ENCODE data around the gene ATP7B.

Gene ATP7B

GRCh38 chr13:52004511-52005170 lies 6.6 kb downstream of the ATP7B start:
- Histone ChIP-seq H3K27me3 (ENCODE audit: control insufficient read depth, insufficient read depth, low read length) (peaks cover 14% of the 10 kb centered on the region), H3K36me3 (ENCODE audit: insufficient read depth, low read length) (no peaks in the 10 kb centered on the region), H3K4me3 (ENCODE audit: low read length) (no peak overlapping the region), H3K4me2 (ENCODE audit: low read length) (no peak overlapping the region), H3K4me1 (ENCODE audit: control insufficient read depth, insufficient read depth, low read length) (no peaks in the 10 kb centered on the region), H3K9ac (ENCODE audit: low read depth, low read length) (no peak overlapping the region), H3K9me3 (replicated peaks; ENCODE audit: low read length) (no peaks in the 10 kb centered on the region)

GRCh38 chr13:52003541-52003940 lies 7.7 kb downstream of the ATP7B start:
- Histone ChIP-seq H3K9ac (ENCODE audit: low read depth, low read length) (no peak overlapping the region), H3K4me1 (ENCODE audit: control insufficient read depth, insufficient read depth, low read length) (no peaks in the 10 kb centered on the region)

GRCh38 chr13:52002361-52002760 lies 8.9 kb downstream of the ATP7B start:
- H3K4me1 ChIP-seq (ENCODE audit: control insufficient read depth, insufficient read depth, low read length) = no peaks in the 10 kb centered on the region

More at GRCh38 chr13:52003541-52003940, 7.7 kb downstream of the ATP7B start:
- Histone ChIP-seq H3K27me3 (ENCODE audit: control insufficient read depth, insufficient read depth, low read length) (peaks cover 25% of the 10 kb centered on the region), H3K4me3 (ENCODE audit: low read length) (no peak overlapping the region), H3K4me2 (ENCODE audit: low read length) (no peak overlapping the region), H3K9me3 (replicated peaks; ENCODE audit: low read length) (no peaks in the 10 kb centered on the region), H3K36me3 (ENCODE audit: insufficient read depth, low read length) (no peaks in the 10 kb centered on the region)

DNA sequence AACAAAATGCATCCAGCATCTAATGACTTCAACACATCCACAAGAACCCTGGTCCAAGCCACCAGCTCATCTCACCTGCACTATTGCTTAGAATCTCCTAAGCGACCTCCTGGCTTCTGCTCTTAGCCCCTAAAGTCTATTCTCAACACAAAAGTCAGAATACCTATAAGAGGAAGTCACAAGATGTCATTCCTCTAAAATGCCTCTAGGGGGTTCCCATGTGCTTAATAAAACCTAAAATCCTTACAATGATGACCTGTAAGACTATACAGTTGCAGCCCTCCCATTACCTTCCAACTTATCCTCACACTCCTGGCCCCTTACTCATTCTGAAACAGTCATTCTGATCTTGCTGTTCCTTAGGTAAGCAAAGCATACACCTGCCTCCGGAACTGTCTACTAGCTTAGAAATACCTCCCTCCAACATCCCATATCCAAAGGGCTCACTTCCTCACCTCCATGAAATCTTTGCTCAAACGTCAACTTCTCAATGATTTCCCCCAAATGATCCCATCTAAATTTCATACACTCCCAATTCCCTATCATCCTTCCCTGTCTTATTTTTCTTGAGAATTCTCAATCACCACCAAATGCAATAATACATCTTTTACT lies 10.0 kb downstream of the ATP7B start:
- no peaks in the 10 kb centered on the region for H3K9me3 ChIP-seq (replicated peaks; ENCODE audit: low read length)
- H3K4me2 ChIP-seq (ENCODE audit: low read length) = no peak overlapping the region
- no peak overlapping the region for H3K4me3 ChIP-seq (ENCODE audit: low read length)
- H3K9ac ChIP-seq (ENCODE audit: low read depth, low read length) = no peak overlapping the region
- H3K27me3 ChIP-seq (ENCODE audit: control insufficient read depth, insufficient read depth, low read length) = peaks cover 41% of the 10 kb centered on the region
- H3K4me1 ChIP-seq (ENCODE audit: control insufficient read depth, insufficient read depth, low read length) = no peaks in the 10 kb centered on the region
- no peaks in the 10 kb centered on the region for H3K36me3 ChIP-seq (ENCODE audit: insufficient read depth, low read length)

More at GRCh38 chr13:52002361-52002760, 8.9 kb downstream of the ATP7B start:
- H3K9ac ChIP-seq (ENCODE audit: low read depth, low read length) = no peak overlapping the region
- peaks cover 36% of the 10 kb centered on the region for H3K27me3 ChIP-seq (ENCODE audit: control insufficient read depth, insufficient read depth, low read length)
- no peaks in the 10 kb centered on the region for H3K36me3 ChIP-seq (ENCODE audit: insufficient read depth, low read length)
- no peak overlapping the region for H3K4me3 ChIP-seq (ENCODE audit: low read length)
- H3K4me2 ChIP-seq (ENCODE audit: low read length) = no peak overlapping the region
- H3K9me3 ChIP-seq (replicated peaks; ENCODE audit: low read length) = no peaks in the 10 kb centered on the region

GRCh38 chr13:51999921-52000320 lies 11.3 kb downstream of the ATP7B start:
- H3K4me1 ChIP-seq (ENCODE audit: control insufficient read depth, insufficient read depth, low read length) = no peaks in the 10 kb centered on the region
- H3K9me3 ChIP-seq (replicated peaks; ENCODE audit: low read length) = no peaks in the 10 kb centered on the region
- no peak overlapping the region for H3K9ac ChIP-seq (ENCODE audit: low read depth, low read length)

DNA sequence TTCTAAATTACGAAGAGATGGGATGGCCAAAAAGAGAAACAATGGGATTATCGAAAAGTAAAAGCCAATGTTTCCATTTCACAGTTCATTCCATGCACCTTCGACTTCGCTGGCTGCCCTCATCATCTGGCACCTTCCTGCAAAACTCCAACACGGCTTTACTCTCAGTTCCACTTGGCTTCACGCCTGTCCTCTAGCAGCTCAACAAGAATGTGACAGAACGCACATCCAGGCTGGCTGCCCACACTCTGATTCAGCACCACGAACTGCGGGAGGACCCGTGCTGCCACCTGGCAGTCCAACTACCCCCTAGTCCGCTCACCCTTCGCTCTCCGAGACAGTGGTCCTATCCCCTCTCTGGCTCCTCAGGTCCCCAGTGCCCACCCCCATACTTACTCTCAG lies 11.7 kb downstream of the ATP7B start:
- H3K9ac ChIP-seq (ENCODE audit: low read depth, low read length) = no peak overlapping the region
- H3K4me2 ChIP-seq (ENCODE audit: low read length) = peak overlapping the region; percentile 63
- H3K4me3 ChIP-seq (ENCODE audit: low read length) = no peak overlapping the region
- peaks cover 58% of the 10 kb centered on the region for H3K27me3 ChIP-seq (ENCODE audit: control insufficient read depth, insufficient read depth, low read length)
- H3K9me3 ChIP-seq (replicated peaks; ENCODE audit: low read length) = no peaks in the 10 kb centered on the region
- H3K36me3 ChIP-seq (ENCODE audit: insufficient read depth, low read length) = no peaks in the 10 kb centered on the region
- H3K4me1 ChIP-seq (ENCODE audit: control insufficient read depth, insufficient read depth, low read length) = no peaks in the 10 kb centered on the region

More at GRCh38 chr13:51999921-52000320, 11.3 kb downstream of the ATP7B start:
- H3K36me3 ChIP-seq (ENCODE audit: insufficient read depth, low read length) = no peaks in the 10 kb centered on the region
- peaks cover 53% of the 10 kb centered on the region for H3K27me3 ChIP-seq (ENCODE audit: control insufficient read depth, insufficient read depth, low read length)
- H3K4me2 ChIP-seq (ENCODE audit: low read length) = peak overlapping the region; percentile 63
- no peak overlapping the region for H3K4me3 ChIP-seq (ENCODE audit: low read length)

DNA sequence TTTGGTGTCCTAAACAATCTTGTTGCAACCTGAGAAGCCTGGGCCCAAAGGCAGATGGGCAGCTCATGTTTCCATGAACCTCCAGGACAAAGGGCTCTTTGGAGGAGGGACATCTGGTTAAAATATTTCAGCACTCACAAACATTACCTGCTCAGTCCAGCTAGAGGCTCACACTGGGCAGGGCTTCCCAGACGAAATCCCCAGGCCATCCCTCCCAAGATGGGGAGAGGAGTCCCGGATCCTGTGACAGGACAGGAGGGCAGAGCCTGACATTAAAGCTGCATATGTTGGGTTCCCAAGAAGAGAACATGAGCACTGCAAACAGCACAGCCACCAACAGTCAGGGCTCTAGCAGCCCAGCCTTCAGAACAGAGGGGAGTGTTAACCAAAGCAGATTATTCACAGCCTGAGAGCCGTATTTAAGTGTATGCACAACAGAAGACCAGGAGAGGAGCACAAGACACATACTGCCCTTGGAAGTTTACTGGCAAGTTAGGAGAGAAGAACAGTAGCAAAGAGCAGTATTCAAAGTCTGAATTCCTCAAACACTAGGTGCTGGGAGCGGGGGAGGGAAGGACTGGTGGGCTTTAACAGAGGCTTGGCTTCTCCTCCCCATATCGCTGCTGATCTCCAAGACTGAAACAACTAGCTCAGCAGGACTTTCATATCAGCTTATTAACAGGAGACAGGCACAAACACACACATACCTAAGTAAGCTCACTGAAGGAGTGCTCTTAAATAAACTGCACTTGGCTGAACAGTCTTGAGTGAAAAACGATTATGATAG lies 12.3 kb downstream of the ATP7B start:
- Histone ChIP-seq H3K27me3 (ENCODE audit: control insufficient read depth, insufficient read depth, low read length) (peaks cover 59% of the 10 kb centered on the region), H3K4me2 (ENCODE audit: low read length) (peak overlapping the region; percentile 63), H3K9ac (ENCODE audit: low read depth, low read length) (no peak overlapping the region), H3K36me3 (ENCODE audit: insufficient read depth, low read length) (no peaks in the 10 kb centered on the region), H3K4me1 (ENCODE audit: control insufficient read depth, insufficient read depth, low read length) (no peaks in the 10 kb centered on the region), H3K9me3 (replicated peaks; ENCODE audit: low read length) (no peaks in the 10 kb centered on the region), H3K4me3 (ENCODE audit: low read length) (no peak overlapping the region)

GRCh38 chr13:51997641-51998330 lies 13.5 kb downstream of the ATP7B start:
- peaks cover 59% of the 10 kb centered on the region for H3K27me3 ChIP-seq (ENCODE audit: control insufficient read depth, insufficient read depth, low read length)
- H3K4me3 ChIP-seq (ENCODE audit: low read length) = no peak overlapping the region
- no peaks in the 10 kb centered on the region for H3K9me3 ChIP-seq (replicated peaks; ENCODE audit: low read length)
- no peaks in the 10 kb centered on the region for H3K36me3 ChIP-seq (ENCODE audit: insufficient read depth, low read length)
- H3K9ac ChIP-seq (ENCODE audit: low read depth, low read length) = no peak overlapping the region
- no peak overlapping the region for H3K4me2 ChIP-seq (ENCODE audit: low read length)
- no peaks in the 10 kb centered on the region for H3K4me1 ChIP-seq (ENCODE audit: control insufficient read depth, insufficient read depth, low read length)

- H3K4me1 ChIP-seq (ENCODE audit: control insufficient read depth, insufficient read depth, low read length) = no peaks in the 10 kb centered on the region
- H3K4me2 ChIP-seq (ENCODE audit: low read length) = no peak overlapping the region
- H3K9ac ChIP-seq (ENCODE audit: low read depth, low read length) = no peak overlapping the region
- no peaks in the 10 kb centered on the region for H3K36me3 ChIP-seq (ENCODE audit: insufficient read depth, low read length)
- H3K9me3 ChIP-seq (replicated peaks; ENCODE audit: low read length) = no peaks in the 10 kb centered on the region
- no peak overlapping the region for H3K4me3 ChIP-seq (ENCODE audit: low read length)
- peaks cover 59% of the 10 kb centered on the region for H3K27me3 ChIP-seq (ENCODE audit: control insufficient read depth, insufficient read depth, low read length)
Measured at GRCh38 chr13:51997186-51997585, 14.1 kb downstream of the ATP7B start.

- Histone ChIP-seq H3K36me3 (ENCODE audit: insufficient read depth, low read length) (no peaks in the 10 kb centered on the region), H3K4me2 (ENCODE audit: low read length) (no peak overlapping the region), H3K4me3 (ENCODE audit: low read length) (no peak overlapping the region), H3K4me1 (ENCODE audit: control insufficient read depth, insufficient read depth, low read length) (no peaks in the 10 kb centered on the region), H3K9me3 (replicated peaks; ENCODE audit: low read length) (no peaks in the 10 kb centered on the region), H3K9ac (ENCODE audit: low read depth, low read length) (no peak overlapping the region), H3K27me3 (ENCODE audit: control insufficient read depth, insufficient read depth, low read length) (peaks cover 61% of the 10 kb centered on the region)
Measured at GRCh38 chr13:51996641-51997040, 14.6 kb downstream of the ATP7B start.
